Nephron (organoid): ENCODE results near the gene TNFSF15.

ENCODE experiments used
- H3K27ac Mint-ChIP-seq, 3 experiments: 2 replicates each; pipeline ENCODE4 v1.8.0; 2020; ENCODE audit warnings: mixed read lengths in 3 of 3, mild to moderate bottlenecking in 2 of 3, moderate library complexity in 1 of 3
- H3K27me3 Mint-ChIP-seq: 2 replicates; pipeline ENCODE4 v1.8.0; 2021; ENCODE audit warnings: low read depth, mild to moderate bottlenecking, moderate library complexity, mixed read lengths
- H3K36me3 Mint-ChIP-seq: 2 replicates; pipeline ENCODE4 v1.8.0; 2020; ENCODE audit warnings: low read depth, mixed read lengths
- H3K4me1 Mint-ChIP-seq: 2 replicates; pipeline ENCODE4 v1.8.0; 2020; ENCODE audit warnings: mixed read lengths
- H3K4me3 Mint-ChIP-seq, 3 experiments: 2 replicates each; pipeline ENCODE4 v1.8.0; 2020; ENCODE audit warnings: mild to moderate bottlenecking in 3 of 3, mixed read lengths in 3 of 3, moderate library complexity in 2 of 3
- H3K9me3 Mint-ChIP-seq: 2 replicates; pipeline ENCODE4 v1.8.0; 2020; ENCODE audit warnings: mixed read lengths
- CTCF ChIP-seq, 3 experiments: fragments of 200-600 bp; sonication (generic); IDR thresholded peaks; one replicate each; pipeline ENCODE4 v1.5.0; 2021; ENCODE audit warnings: antibody characterized with exemption in 3 of 3; ENCODE audit not compliant: unreplicated experiment in 3 of 3

TNFSF15 gene

DNA sequence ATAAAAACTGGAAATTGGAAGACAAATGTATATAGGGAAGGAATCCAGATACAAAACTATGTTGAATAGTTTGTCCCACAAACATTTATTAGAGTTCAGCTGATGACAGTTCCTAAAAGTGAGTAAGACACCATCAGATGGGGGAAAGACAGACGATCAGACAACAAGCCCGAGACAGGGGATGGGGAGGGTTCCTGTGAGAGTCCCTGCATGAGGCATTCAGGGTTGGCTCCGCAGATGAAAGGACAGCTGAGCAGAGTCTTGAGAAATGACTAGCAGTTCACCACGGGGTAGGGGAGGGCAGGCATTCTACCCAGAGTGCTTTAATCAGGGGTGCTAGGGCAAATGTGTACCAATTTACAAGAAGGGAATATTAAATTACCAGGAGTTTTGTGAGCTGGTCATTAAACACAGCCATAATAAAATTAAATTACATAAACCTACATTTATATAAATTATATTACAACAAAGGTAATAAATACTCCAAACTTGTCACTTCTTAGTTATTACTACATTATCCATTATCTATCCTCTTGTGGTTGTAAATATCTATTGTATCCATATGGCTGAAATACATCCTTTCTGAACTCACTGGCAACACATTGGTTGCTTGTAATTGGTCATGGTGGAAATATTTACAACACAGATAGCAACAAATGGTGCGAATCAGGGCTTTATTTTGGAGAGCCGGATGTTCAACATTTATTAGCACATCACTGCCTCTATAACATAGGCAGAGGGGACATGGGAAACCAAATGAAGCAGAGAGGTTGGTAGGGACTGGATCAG, 27.8 kb downstream of the TNFSF15 start:
- Mint-ChIP-seq H3K27me3 (no peaks in the 10 kb centered on the region), H3K9me3 (peaks cover 2% of the 10 kb centered on the region), H3K36me3 (no peaks in the 10 kb centered on the region), H3K27ac (no peak overlapping the region), H3K4me3 (no peak overlapping the region), H3K4me1 (peaks cover 9% of the 10 kb centered on the region)
- no peak for TF ChIP-seq CTCF (IDR thresholded peaks at IDR 0.05; ENCODE audit: unreplicated experiment in 3 of 3)

DNA sequence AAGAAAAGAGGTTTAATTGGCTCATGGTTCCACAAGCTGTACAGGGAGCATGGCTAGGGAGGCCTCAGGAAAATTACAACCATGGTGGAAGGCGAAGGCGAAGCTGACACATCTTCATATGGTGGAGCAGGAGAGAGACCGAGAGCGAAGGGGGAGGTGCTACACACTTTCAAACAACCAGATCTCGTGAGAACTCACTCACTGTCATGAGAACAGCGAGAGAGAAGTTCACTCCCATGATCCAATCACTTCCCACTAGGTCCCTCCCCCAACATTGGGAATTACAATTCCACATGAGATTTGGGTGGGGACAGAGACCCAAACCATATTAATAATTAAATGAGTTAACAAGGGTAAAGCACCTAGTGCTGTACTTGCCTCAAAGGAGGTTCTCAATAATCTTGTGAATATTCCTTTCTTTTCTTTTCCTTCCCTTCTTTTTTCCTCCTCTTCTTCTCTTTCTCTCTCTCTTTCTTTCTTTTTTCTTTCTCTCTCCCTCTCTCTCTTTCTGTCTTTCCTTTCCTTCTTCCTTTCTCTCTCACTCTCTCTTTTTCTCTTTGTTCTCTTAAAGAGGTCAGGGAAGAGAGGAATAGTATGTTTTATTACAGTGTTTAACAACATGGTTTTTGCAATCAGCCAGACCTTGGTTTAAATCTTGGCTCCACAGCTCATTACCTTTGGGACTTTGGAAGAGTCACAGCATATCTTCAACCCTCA, 29.0 kb downstream of the TNFSF15 start:
- Mint-ChIP-seq H3K27ac (no peak overlapping the region), H3K9me3 (peaks cover 2% of the 10 kb centered on the region), H3K36me3 (no peaks in the 10 kb centered on the region), H3K27me3 (no peaks in the 10 kb centered on the region), H3K4me3 (no peak overlapping the region), H3K4me1 (peaks cover 9% of the 10 kb centered on the region)
- TF ChIP-seq CTCF (IDR thresholded peaks at IDR 0.05; ENCODE audit: unreplicated experiment in 3 of 3) = no peak

DNA sequence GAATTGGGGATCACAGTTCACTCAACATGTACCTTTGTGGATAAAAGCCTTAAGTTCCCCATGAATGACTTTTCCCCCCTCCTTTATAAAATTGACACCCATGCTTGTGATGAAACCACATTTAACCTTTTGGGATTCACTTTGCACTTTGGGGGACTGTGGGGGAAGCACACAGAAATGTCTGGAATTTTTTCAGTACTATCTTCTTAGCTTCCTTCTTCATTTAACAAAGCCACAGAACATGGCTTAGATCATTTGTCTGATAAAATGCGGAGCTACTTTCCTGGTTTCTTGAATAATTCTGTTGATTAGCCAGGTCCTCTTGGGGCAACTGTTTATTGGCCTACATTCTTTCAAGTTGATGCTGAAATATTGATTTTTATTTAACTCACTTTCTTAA, 29.9 kb downstream of the TNFSF15 start:
- Mint-ChIP-seq H3K4me1 (peaks cover 9% of the 10 kb centered on the region), H3K36me3 (no peaks in the 10 kb centered on the region), H3K27ac (no peak overlapping the region), H3K9me3 (no peaks in the 10 kb centered on the region), H3K27me3 (no peaks in the 10 kb centered on the region), H3K4me3 (no peak overlapping the region)
- no peak for TF ChIP-seq CTCF (IDR thresholded peaks at IDR 0.05; ENCODE audit: unreplicated experiment in 3 of 3)

DNA sequence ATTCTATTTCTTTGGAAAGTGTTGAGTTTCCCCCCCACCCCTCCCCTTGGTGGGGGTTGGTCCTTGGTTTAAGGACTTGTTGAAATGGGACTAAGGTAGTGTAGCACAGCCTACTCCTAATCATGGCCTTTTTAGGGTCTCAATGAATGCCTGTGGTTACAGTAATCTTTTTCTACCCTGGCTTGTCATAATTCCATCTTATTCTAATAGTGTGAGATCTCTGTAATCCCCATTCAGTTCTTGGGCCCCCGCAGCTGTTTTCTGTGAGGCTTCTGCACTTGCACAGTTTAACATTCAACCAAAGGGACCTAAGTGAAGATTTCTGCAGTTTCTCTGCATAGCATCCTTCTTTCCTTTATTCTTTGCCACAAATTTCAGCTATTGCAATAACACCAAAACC, 30.7 kb downstream of the TNFSF15 start:
- no peaks in the 10 kb centered on the region for H3K9me3 Mint-ChIP-seq
- no peak overlapping the region for H3K27ac Mint-ChIP-seq
- H3K36me3 Mint-ChIP-seq = no peaks in the 10 kb centered on the region
- no peak overlapping the region for H3K4me3 Mint-ChIP-seq
- no peaks in the 10 kb centered on the region for H3K27me3 Mint-ChIP-seq
- no peak for TF ChIP-seq CTCF (IDR thresholded peaks at IDR 0.05; ENCODE audit: unreplicated experiment in 3 of 3)
- peaks cover 9% of the 10 kb centered on the region for H3K4me1 Mint-ChIP-seq

DNA sequence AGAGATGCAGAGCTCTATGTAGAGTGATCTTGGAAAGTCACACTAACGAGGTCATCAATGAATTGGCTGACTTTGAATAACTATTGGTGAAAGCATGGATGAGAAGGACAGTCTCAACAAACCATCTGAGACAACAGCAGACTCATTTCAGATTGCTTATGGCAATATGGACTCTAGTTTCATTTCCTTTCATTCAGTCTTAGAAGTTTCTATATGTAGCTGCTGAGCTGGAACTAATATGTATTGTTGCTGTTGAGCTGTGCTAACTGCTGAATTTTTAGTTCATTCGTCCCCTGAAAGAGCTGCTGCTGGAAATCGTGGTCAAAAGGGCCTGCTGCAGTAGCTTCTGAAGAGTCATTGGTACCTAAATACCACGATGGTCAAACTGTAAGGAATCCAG, 31.3 kb downstream of the TNFSF15 start:
- no peak overlapping the region for H3K4me3 Mint-ChIP-seq

More for the DNA sequence above, 31.3 kb downstream of the TNFSF15 start:
- no peak overlapping the region for H3K27ac Mint-ChIP-seq
- H3K9me3 Mint-ChIP-seq = no peaks in the 10 kb centered on the region
- H3K27me3 Mint-ChIP-seq = no peaks in the 10 kb centered on the region
- H3K36me3 Mint-ChIP-seq = no peaks in the 10 kb centered on the region
- peaks cover 9% of the 10 kb centered on the region for H3K4me1 Mint-ChIP-seq
- TF ChIP-seq CTCF (IDR thresholded peaks at IDR 0.05; ENCODE audit: unreplicated experiment in 3 of 3) = no peak
